NCI-H146 (cell line): Measurements from ENCODE around the gene GALNS.
"Not testable (repeated sequence)": the region's sequence is repeated elsewhere in the genome, so short reads cannot be mapped to it uniquely, and the experiment has no call there.

ENCODE experiments used
- DNase-seq: peaks from one replicate; lab custom pipeline; 2025; lab: John Stamatoyannopoulos, UW

Gene GALNS

GRCh38 chr16:88856828-88857727, at the start of gene GALNS, which contains the start of gene TRAPPC2L:
Gene GALNS (minus strand): TSS chr16:88856947. CDS start chr16:88856877, 70 bp downstream.
Gene TRAPPC2L (plus strand): TSS chr16:88857127. CDS start chr16:88857151, 24 bp downstream.
- peak; percentile 93 for DNase-seq

- no peak for DNase-seq
These were observed 49.3 kb upstream of the GALNS start for GRCh38 chr16:88906020-88906419.

- DNase-seq, result peak; percentile 12
These were observed 48.8 kb upstream of the GALNS start for GRCh38 chr16:88905563-88905962.

GRCh38 chr16:88904676-88905365, 48.1 kb upstream of the GALNS start:
- no peak for DNase-seq

- DNase-seq, result no peak
These were observed 46.5 kb upstream of the GALNS start for GRCh38 chr16:88903267-88903666.

- no peak for DNase-seq
These were observed 46.0 kb upstream of the GALNS start for GRCh38 chr16:88902744-88903143.

GRCh38 chr16:88901718-88902337, 45.1 kb upstream of the GALNS start:
- no peak for DNase-seq

GRCh38 chr16:88900662-88901052, 43.9 kb upstream of the GALNS start:
- no peak for DNase-seq

GRCh38 chr16:88899901-88900661, 43.3 kb upstream of the GALNS start:
- DNase-seq, result no peak

- no peak for DNase-seq
These were observed 41.1 kb upstream of the GALNS start for GRCh38 chr16:88897696-88898425.

GRCh38 chr16:88896238-88897070, 39.7 kb upstream of the GALNS start:
- no peak for DNase-seq

GRCh38 chr16:88895335-88895734, 38.6 kb upstream of the GALNS start:
- no peak for DNase-seq

GRCh38 chr16:88894681-88895300, 38.0 kb upstream of the GALNS start:
- DNase-seq, result no peak

GRCh38 chr16:88894266-88894665, 37.5 kb upstream of the GALNS start:
- DNase-seq, result not testable (repeated sequence)

- DNase-seq, result no peak
These were observed 36.6 kb upstream of the GALNS start for GRCh38 chr16:88893127-88893968.

GRCh38 chr16:88892065-88892464, 35.3 kb upstream of the GALNS start:
- no peak for DNase-seq

GRCh38 chr16:88891083-88891482, 34.3 kb upstream of the GALNS start:
- no peak for DNase-seq

- not testable (repeated sequence) for DNase-seq
These were observed 33.1 kb upstream of the GALNS start for GRCh38 chr16:88889702-88890352.
